Endometrial microvascular endothelial cells (primary cell): ENCODE results near the gene CNOT6. TPM values are rescaled to one million over a fixed set of nuclear protein-coding genes. Genes with fewer than 3 reads are reported as not detected.
"Not testable (repeated sequence)": the region's sequence is repeated elsewhere in the genome, so short reads cannot be mapped to it uniquely, and the experiment has no call there.

ENCODE experiments used
- in situ Hi-C: cut with HindIII; loops from 2 replicates; pipeline ENCODE4 v1.10.0; 2017; ENCODE audit warnings: low sequenced_read_pairs, low pct_unique_long_range_greater_than_20kb; ENCODE audit errors: inconsistent ontology term
- total RNA-seq: library from RNA; depleted of rRNA; stranded (reverse); fragments of >200 nt; gene quantifications from one replicate; pipeline ENCODE4 v1.2.3, GENCODE V29; 2015; ENCODE audit errors: inconsistent ontology term

The CNOT6 gene
- total RNA-seq = 16.2 TPM

- in situ Hi-C loops = no loop called here
These were observed at the start of gene CNOT6 for GRCh38 chr5:180494060-180494509. Gene CNOT6 (plus strand): TSS chr5:180494379. CDS start chr5:180529277, 34,898 bp downstream.

GRCh38 chr5:180454752-180455151, 39.4 kb upstream of the CNOT6 start:
- in situ Hi-C loops = no loop called here

DNA sequence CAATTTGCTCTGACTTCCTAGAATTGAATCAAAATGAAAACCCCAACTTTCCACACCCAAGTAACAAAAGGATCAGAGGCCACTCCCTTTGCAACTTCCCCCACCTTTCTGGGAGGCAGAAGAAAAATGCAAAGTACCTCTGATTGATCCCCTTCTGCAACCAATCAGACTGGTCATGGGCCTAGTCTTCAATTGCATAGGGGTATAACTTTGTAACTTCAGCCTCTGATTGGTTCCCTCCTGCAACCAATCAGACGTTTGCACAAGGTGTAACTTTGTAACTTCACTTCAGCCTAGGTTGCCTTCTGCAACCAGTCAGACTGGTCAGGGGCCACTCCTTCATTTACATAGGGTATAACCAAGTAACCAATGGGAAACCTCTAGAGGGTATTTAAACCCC, 38.3 kb upstream of the CNOT6 start:
- in situ Hi-C loops = no loop called here

DNA sequence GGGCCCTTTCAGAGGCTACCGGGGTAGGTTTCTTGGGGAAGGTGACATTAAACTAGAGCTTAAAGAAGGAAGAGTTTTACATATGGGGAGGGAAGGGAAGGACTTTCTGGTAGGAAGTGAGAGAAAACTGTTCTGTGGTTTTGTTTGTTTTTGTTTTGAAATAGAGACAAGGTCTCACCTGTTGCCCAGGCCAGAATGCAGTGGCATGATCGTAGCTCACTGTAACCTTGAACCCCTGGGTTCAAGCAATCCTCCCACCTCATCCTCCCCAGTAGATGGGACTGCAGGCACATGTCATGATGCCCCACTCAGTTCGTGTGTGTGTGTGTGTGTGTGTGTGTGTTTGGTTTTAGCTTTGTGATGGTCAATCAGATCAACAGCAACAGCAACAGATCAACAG, 37.4 kb upstream of the CNOT6 start:
- in situ Hi-C loops = no loop called here

- in situ Hi-C loops = not testable (repeated sequence)
These were observed 35.1 kb upstream of the CNOT6 start for GRCh38 chr5:180458852-180459673.

DNA sequence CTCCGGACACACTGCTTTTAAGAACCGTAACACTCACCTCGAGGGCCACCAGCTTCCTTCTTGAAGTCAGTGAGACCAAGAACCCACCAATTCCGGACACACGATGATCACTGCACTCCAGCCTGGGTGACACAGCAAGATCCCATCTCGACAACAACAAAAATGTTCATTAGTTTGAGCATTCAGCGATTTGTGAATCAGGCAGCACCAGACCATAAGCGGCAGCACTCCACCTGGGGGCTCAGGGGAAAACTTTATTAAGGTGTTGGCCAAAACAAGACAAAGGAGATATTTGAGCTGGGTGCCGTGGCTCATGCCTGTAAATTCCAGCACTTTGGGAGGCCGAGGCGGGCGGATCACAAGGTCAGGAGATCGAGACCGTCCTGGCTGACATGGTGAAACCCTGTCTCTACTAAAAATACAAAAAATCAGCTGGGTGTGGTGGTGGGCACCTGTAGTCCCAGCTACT, 34.5 kb upstream of the CNOT6 start:
- in situ Hi-C loops = not testable (repeated sequence)

DNA sequence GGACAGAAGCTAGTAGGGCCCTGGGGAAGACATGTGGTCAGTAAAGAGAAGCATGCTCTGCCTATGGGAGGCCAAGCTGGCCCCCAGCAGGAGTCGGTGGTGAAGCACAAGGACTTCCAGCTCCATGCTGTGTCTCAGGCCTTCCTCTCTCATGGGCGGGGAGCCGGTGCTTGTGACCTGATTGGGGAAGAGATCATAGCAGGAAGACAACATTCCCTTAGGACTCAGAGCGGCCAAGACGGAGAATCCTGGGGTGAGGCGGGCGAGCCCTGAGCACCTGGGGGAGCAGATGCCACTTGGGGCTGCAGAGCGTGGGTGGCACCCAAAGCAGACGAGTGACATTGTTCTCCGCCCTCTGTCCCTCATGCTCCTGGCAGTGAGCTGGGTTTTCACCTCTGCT, 33.3 kb upstream of the CNOT6 start:
- in situ Hi-C loops = no loop called here

GRCh38 chr5:180461303-180461702, 32.9 kb upstream of the CNOT6 start:
- in situ Hi-C loops = no loop called here

GRCh38 chr5:180463216-180463900, 30.8 kb upstream of the CNOT6 start:
- in situ Hi-C loops = no loop called here

DNA sequence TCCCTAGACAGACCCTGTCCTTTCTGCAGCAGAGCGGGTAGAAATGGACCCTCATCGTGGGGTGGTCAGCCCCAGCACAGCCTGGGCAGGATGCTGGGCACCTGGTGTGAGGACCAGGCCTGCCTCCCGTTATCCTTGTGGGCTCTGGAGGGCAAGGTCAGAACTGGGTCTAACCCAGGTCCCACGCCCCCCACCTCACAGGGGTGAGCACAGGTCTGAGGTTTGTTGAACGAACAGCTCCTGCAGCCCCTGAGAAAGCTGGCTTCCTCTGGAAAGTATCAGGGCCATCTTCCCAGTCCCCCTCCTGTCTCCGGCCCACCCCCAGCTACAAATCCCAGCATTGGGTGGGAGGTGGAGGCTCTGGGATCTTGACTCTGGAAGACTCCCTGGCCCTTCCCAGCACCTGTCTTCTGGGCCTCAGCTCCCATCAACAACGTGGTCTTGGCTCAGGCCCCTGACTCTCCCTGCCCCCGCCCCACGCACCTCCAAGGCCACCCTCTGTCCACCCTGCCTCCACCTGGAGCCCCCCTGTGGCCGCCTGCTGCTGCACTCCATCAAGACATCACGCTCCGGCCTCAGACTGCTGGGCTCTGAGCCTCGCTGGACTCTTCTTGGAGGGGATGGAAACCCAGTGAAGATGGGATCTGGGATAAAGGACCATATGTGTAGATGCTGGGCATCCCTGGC, 30.1 kb upstream of the CNOT6 start:
- in situ Hi-C loops = no loop called here

- in situ Hi-C loops = no loop called here
These were observed 29.6 kb upstream of the CNOT6 start for GRCh38 chr5:180464603-180464970.

DNA sequence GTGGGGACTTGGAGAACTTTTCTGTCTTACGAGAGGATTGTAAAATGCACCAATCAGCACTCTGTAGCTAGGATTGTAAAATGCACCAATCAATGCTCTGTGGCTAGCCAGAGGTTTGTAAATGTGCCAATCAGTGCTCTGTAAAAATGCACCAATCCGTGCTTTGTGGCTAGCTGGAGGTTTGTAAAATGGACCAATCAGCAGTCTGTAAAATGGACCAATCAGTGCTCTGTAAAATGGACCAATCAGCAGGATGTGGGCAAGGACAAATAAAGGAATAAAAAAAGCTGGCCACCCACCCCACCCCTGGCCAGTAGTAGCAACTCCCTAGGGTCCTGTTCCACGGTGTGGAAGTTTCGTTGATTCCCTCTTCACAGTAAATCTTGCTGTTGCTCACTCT, 29.1 kb upstream of the CNOT6 start:
- in situ Hi-C loops = not testable (repeated sequence)

GRCh38 chr5:180466316-180466715, 27.9 kb upstream of the CNOT6 start:
- in situ Hi-C loops = no loop called here

DNA sequence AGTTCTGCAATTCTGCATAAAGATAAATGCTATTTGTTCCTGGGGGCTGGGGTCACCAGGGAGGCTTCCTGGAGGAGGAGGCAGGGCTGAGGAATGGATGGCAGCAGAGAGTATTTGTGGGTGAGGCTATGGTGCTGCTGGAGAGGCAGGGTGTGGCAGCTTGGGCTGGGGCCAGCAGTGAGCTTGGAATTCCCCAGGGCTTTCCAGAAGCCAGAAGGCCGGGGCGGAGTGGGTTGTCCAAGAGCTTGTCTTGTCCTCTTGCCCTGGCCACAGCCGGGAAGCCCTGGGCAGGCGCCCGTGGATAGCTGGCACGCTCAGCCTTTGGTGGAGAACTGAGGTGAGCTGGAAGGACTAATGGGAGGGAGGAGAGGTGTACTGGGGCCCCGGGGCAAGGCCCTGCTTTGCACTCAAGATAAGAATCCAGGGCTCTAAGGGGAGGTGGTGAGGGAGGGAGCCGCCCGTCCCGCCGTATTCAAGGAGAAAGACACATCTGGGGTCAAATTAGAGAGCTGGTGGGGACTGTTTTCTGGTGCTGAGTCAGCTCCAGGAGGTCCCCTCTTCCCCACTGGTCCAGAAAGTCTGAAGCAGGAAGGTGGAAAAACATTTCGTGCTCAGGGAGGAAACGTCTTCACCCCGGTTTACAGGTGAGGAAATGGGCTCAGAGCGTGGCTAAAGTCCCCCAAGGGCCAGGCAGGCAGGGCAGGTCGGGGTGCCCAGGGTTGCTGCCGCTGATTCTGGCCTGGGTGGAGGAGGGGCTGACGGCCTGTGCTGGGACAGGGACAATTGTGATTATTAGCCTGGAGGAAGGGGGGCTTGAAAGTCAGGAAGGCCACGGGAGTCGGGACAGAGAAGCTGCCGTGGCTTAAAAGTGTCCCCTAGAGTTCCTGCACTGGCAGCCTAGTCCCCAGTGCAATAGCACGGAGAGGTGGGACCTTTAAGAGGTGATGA, 26.9 kb upstream of the CNOT6 start:
- in situ Hi-C loops = no loop called here

- in situ Hi-C loops = no loop called here
These were observed 26.0 kb upstream of the CNOT6 start for GRCh38 chr5:180467989-180468731.

DNA sequence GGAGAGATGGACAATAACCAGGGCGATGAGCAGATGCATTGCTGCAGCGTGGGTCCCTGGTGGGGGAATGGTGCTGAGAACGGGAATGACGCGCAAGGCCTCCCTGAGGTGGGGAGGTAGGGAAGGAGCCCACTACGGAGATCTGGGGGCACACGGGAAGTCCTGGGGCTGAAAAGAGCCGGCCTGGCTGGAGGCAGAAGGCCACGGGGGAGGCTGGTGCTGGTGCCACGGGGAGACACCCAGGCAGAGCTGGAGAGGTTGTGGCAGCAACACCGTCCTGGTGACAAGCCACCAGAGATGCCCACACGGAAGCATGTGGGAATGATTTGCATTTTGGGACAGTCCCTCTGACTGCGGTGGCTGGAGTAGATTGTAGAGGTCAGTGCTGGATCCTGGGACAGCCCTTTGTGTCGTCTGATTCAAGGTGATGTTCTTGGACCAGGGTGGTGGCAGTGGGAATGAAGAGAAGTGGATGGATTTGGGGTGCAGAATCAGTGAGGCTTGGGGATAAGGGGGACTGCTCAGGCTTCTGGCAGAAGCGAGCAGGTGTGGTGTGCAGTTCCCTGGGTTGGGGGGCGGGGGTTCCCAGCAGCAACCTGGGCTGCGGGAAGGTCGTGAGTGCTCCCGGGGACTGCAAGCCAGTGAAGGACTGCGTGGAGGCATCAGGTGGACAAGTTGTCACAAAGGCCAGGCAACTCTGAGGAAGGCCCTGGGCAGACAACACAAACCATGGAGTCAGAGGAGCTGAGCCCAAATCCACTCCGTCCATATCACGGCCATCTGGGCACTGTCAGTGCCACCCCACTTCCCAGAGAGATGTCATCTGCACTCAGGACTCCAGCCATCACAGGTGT, 25.2 kb upstream of the CNOT6 start:
- in situ Hi-C loops = no loop called here

GRCh38 chr5:180469586-180469865, 24.7 kb upstream of the CNOT6 start:
- in situ Hi-C loops = no loop called here
